HepG2 (cell line): ENCODE measurements around the gene USP10.

Experiments
- CBX2 ChIP-seq, 2 experiments: fragments of 200-600 bp in 1 of 2; sonication (generic); formaldehyde crosslinking in 1 of 2; IDR thresholded peaks; 2 replicates each; pipeline versions ENCODE4 v1.7.0 to v1.8.1; 2018 to 2022; ENCODE audit warnings: low read depth in 2 of 2, low read length in 1 of 2, mild to moderate bottlenecking in 1 of 2, missing genetic modification reagents in 1 of 2
- ELF3 ChIP-seq: IDR thresholded peaks from 2 replicates; pipeline ENCODE4 v1.6.1; 2016; ENCODE audit warnings: missing genetic modification reagents, missing compliant biosample characterization
- EZH2 ChIP-seq: conservative IDR thresholded peaks from 2 replicates; pipeline ENCODE4 v1.6.1; 2012; ENCODE audit warnings: mild to moderate bottlenecking, low read depth, low read length, moderate library complexity
- MYC ChIP-seq: sonication (generic); formaldehyde crosslinking; IDR thresholded peaks from 2 replicates; pipeline ENCODE4 v1.9.0; 2021; ENCODE audit warnings: missing genetic modification reagents, borderline replicate concordance
- POLR2A ChIP-seq, 2 experiments: IDR thresholded peaks; 2 replicates each; pipeline ENCODE4 v1.6.1; 2011; ENCODE audit warnings: low read depth in 2 of 2, low read length in 2 of 2, mild to moderate bottlenecking in 1 of 2, moderate library complexity in 1 of 2; ENCODE audit not compliant: insufficient read depth in 1 of 2
- ZC3H13 ChIP-seq: sonication (generic); formaldehyde crosslinking; IDR thresholded peaks from 2 replicates; pipeline ENCODE4 v1.8.1; 2023; ENCODE audit warnings: mild to moderate bottlenecking, missing genetic modification reagents, moderate library complexity
- ZNF121 ChIP-seq: sonication (generic); formaldehyde crosslinking; IDR thresholded peaks from 2 replicates; pipeline ENCODE4 v1.5.0; 2020; ENCODE audit warnings: mild to moderate bottlenecking, missing genetic modification reagents
- ZNF232 ChIP-seq: sonication (generic); formaldehyde crosslinking; IDR thresholded peaks from 2 replicates; pipeline ENCODE4 v1.4.0; 2020; ENCODE audit warnings: missing genetic modification reagents, borderline replicate concordance
- ZNF235 ChIP-seq: sonication (generic); formaldehyde crosslinking; IDR thresholded peaks from 2 replicates; pipeline ENCODE4 v1.8.1; 2023; ENCODE audit warnings: mild to moderate bottlenecking, missing genetic modification reagents, borderline replicate concordance
- ZNF589 ChIP-seq: sonication (generic); formaldehyde crosslinking; conservative IDR thresholded peaks from 2 replicates; pipeline ENCODE4 v1.8.0; 2022; ENCODE audit warnings: mild to moderate bottlenecking, moderate library complexity, missing genetic modification reagents
- ZNF747 ChIP-seq: sonication (generic); formaldehyde crosslinking; IDR thresholded peaks from 2 replicates; pipeline ENCODE4 v1.8.1; 2023; ENCODE audit warnings: missing genetic modification reagents, mild to moderate bottlenecking, borderline replicate concordance
- TF ChIP-seq, protein P1 (sequence below): sonication (generic); formaldehyde crosslinking; IDR thresholded peaks from 2 replicates; pipeline ENCODE4 v1.4.0; 2020; ENCODE audit warnings: missing genetic modification reagents
- TF ChIP-seq, protein P2 (sequence below): sonication (generic); formaldehyde crosslinking; IDR thresholded peaks from 2 replicates; pipeline ENCODE4 v1.5.0; 2020; ENCODE audit warnings: mild to moderate bottlenecking, missing genetic modification reagents, moderate library complexity
- TF ChIP-seq, protein P3 (sequence below): sonication (generic); formaldehyde crosslinking; IDR thresholded peaks from 2 replicates; pipeline ENCODE4 v1.5.0; 2020; ENCODE audit warnings: missing genetic modification reagents

DNA sequence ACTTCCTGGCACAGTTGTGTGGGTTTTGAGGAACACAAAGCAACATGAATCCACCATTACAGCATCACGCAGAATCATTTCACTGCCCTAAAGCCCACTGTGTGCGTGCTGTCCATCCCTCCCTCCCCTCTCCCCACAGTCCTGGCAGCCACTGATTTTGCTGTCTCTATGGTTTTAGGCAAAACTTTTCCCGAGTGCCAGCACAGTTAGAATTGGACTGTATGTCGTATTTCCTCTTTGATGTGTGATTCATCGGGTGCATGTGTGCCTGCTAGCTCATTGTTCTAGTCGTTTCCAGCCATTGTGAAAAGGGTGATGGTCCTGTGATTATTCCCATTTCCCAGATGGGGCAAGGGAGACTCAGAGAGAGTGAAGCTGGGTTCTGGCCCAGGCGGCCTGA, 38.8 kb upstream of the USP10 start:
- TF ChIP-seq, protein P1, sequence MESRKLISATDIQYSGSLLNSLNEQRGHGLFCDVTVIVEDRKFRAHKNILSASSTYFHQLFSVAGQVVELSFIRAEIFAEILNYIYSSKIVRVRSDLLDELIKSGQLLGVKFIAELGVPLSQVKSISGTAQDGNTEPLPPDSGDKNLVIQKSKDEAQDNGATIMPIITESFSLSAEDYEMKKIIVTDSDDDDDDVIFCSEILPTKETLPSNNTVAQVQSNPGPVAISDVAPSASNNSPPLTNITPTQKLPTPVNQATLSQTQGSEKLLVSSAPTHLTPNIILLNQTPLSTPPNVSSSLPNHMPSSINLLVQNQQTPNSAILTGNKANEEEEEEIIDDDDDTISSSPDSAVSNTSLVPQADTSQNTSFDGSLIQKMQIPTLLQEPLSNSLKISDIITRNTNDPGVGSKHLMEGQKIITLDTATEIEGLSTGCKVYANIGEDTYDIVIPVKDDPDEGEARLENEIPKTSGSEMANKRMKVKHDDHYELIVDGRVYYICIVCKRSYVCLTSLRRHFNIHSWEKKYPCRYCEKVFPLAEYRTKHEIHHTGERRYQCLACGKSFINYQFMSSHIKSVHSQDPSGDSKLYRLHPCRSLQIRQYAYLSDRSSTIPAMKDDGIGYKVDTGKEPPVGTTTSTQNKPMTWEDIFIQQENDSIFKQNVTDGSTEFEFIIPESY (CRISPR knock-in tag), result no peak
- TF ChIP-seq, protein P2, sequence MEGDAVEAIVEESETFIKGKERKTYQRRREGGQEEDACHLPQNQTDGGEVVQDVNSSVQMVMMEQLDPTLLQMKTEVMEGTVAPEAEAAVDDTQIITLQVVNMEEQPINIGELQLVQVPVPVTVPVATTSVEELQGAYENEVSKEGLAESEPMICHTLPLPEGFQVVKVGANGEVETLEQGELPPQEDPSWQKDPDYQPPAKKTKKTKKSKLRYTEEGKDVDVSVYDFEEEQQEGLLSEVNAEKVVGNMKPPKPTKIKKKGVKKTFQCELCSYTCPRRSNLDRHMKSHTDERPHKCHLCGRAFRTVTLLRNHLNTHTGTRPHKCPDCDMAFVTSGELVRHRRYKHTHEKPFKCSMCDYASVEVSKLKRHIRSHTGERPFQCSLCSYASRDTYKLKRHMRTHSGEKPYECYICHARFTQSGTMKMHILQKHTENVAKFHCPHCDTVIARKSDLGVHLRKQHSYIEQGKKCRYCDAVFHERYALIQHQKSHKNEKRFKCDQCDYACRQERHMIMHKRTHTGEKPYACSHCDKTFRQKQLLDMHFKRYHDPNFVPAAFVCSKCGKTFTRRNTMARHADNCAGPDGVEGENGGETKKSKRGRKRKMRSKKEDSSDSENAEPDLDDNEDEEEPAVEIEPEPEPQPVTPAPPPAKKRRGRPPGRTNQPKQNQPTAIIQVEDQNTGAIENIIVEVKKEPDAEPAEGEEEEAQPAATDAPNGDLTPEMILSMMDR (CRISPR knock-in tag), result no peak
- TF ChIP-seq ZNF589 (CRISPR knock-in tag), result no peak
- no peak for TF ChIP-seq POLR2A (IDR thresholded peaks at IDR 0.05; ENCODE audit: insufficient read depth in 1 of 2, low read depth in 2 of 2, low read length in 2 of 2)
- TF ChIP-seq, protein P3, sequence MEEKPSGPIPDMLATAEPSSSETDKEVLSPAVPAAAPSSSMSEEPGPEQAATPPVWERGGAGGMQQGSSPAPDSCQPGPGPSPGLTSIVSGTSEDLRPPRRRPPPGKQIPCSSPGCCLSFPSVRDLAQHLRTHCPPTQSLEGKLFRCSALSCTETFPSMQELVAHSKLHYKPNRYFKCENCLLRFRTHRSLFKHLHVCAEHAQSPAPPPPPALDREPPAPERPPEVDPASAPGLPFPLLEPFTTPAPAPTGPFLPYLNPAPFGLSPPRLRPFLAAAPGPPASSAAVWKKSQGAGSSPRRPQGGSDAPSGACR (CRISPR knock-in tag), result no peak
- TF ChIP-seq ZNF747, result no peak
- TF ChIP-seq MYC, result no peak
- TF ChIP-seq ELF3, result no peak
- TF ChIP-seq ZNF121 (CRISPR knock-in tag), result no peak
- TF ChIP-seq CBX2 (IDR thresholded peaks at IDR 0.05; ENCODE audit: low read depth, low read length), result no peak
- TF ChIP-seq CBX2 (CRISPR knock-in tag; IDR thresholded peaks at IDR 0.05; ENCODE audit: low read depth), result no peak
- no peak for TF ChIP-seq ZNF235 (CRISPR knock-in tag)
- TF ChIP-seq ZC3H13 (CRISPR knock-in tag), result no peak
- no peak for TF ChIP-seq ZNF232
- no peak for TF ChIP-seq EZH2
